Measurements from ENCODE around the gene MOK. TPM values are rescaled to one million over a fixed set of nuclear protein-coding genes. Genes with fewer than 3 reads are reported as not detected.
"Not testable (repeated sequence)": the region's sequence is repeated elsewhere in the genome, so short reads cannot be mapped to it uniquely, and the experiment has no call there.

MOK gene
- total RNA-seq, 2 experiments from 2014 or later = 6.5 to 7.4 TPM

DNA sequence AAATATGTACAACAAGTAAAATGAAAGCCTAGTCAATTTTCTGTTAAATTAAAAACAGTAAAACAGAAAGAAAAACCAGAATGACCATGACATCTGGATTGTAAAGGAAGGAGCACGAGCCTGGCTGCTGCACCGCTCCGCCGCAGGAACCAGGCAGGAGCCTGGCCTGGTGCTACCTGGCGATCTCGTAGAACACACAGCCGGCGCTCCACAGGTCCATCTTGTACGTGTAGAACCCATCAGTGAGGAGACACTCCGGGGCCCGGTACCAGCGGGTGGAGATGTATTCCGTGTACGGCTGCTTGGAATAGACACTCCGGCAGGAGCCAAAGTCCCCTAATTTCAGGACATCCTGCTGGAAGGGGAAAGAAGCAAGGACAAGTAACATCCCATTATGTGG is 54.3 kb downstream of the MOK start:
- Mint-ChIP-seq H3K36me3 (no peaks in the 10 kb centered on the region), H3K27ac (no peak overlapping the region), H3K9me3 (no peaks in the 10 kb centered on the region), H3K4me3 (no peak overlapping the region), H3K4me1 (no peaks in the 10 kb centered on the region), H3K27me3 (no peaks in the 10 kb centered on the region)
- DNase-seq = no peak

DNA sequence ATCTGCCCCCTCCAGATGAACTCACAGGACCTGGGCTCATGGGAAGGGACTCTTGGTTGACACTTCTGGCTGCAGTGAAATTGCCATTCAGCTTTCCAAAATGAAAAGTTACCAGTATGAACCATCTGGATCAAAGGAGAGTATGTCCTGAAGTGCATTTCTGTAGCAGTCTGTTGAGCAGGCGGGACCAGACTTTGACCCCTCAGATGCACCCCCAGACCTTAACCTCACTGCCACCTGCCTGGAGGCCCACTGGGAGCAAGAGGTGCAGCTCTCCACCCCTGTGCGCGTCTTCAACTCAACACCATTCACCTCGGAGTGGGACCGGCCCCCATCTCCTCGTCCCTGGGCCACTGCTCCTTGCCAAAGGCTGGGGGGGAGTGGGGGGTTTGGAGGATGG is 55.0 kb downstream of the MOK start:
- Mint-ChIP-seq H3K36me3 (no peaks in the 10 kb centered on the region), H3K27ac (no peak overlapping the region), H3K9me3 (no peaks in the 10 kb centered on the region), H3K27me3 (no peaks in the 10 kb centered on the region), H3K4me3 (no peak overlapping the region), H3K4me1 (no peaks in the 10 kb centered on the region)
- no peak for DNase-seq

DNA sequence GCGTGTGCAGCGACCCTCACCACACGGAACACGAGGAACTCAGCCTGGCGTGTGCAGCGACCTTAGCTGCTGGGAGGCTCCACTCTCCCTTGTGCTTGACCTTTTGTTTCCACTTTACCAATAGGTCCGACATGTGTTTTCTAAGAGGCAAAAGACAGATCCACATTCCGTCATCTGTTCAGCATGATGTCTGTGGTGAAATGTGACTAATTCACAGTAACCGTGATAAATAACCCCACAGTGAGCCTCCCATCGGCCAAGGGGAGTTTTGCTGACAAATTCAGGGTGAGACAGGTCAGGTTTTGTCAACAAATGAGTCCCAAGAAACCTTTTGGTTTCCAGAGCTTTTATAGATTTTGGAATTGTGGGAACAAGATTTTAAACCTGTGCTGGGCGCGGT is 55.9 kb downstream of the MOK start:
- Mint-ChIP-seq H3K9me3 (no peaks in the 10 kb centered on the region), H3K4me1 (no peaks in the 10 kb centered on the region), H3K4me3 (no peak overlapping the region), H3K36me3 (no peaks in the 10 kb centered on the region), H3K27me3 (no peaks in the 10 kb centered on the region), H3K27ac (no peak overlapping the region)
- DNase-seq = no peak

DNA sequence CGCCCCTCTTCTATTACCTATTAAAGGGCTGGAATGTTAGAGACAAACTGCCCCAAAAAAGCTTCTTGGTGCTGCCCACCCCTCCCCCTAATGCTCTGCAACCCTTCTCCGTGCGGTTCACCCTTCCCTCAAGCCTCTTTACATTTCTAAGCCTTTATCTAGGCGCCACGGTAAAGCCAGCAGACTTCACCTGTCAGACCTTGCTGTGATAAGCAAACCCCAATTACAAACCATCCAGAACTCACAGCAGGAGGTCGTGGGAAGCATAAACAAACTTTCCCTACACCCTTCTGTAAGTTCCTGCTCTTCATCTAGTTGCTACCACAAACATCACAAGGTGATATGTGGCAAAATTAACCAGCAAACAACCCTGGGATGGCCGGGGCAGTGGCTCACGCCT is 56.8 kb downstream of the MOK start:
- H3K4me3 Mint-ChIP-seq = no peak overlapping the region
- DNase-seq = no peak
- H3K36me3 Mint-ChIP-seq = no peaks in the 10 kb centered on the region
- no peaks in the 10 kb centered on the region for H3K9me3 Mint-ChIP-seq
- H3K27me3 Mint-ChIP-seq = no peaks in the 10 kb centered on the region
- H3K27ac Mint-ChIP-seq = no peak overlapping the region
- no peaks in the 10 kb centered on the region for H3K4me1 Mint-ChIP-seq

DNA sequence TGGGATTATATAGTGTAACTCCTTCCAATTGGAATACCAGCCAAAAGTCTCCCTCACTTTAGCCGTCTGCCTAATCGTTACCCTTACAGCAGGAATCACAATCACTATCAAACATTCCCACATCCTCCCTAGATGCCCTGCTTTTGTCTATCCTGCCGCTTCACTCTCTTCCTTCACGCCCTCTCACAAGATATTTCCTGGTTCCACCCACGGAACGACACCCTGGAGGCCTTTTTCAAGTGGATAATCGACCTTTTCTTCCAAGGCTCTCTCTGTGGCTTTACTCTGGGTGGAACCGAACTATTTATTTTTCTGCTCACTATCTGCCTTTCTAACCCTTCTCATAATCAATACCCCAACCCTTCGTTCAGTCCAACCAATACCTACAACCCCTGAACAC is 58.9 kb downstream of the MOK start:
- Mint-ChIP-seq H3K27ac (no peak overlapping the region), H3K4me1 (no peaks in the 10 kb centered on the region), H3K9me3 (no peaks in the 10 kb centered on the region), H3K4me3 (no peak overlapping the region), H3K27me3 (no peaks in the 10 kb centered on the region), H3K36me3 (no peaks in the 10 kb centered on the region)
- DNase-seq = no peak

DNA sequence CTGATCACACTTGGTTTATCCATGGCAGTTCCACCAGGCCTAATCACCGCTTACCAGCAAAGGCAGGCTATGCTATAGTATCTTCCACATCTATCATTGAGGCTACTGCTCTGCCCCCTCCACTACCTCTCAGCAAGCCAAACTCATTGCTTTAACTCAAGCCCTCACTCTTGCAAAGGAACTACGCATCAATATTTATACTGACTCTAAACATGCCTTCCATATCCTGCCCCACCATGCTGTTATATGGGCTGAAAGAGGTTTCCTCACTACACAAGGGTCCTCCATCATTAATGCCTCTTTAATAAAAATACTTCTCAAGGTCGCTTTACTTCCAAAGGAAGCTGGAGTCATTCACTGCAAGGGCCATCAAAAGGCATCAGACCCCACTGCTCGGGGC is 61.2 kb downstream of the MOK start:
- not testable (repeated sequence) for DNase-seq, H3K36me3 Mint-ChIP-seq, H3K4me3 Mint-ChIP-seq, H3K9me3 Mint-ChIP-seq, H3K27me3 Mint-ChIP-seq, H3K27ac Mint-ChIP-seq, H3K4me1 Mint-ChIP-seq

DNA sequence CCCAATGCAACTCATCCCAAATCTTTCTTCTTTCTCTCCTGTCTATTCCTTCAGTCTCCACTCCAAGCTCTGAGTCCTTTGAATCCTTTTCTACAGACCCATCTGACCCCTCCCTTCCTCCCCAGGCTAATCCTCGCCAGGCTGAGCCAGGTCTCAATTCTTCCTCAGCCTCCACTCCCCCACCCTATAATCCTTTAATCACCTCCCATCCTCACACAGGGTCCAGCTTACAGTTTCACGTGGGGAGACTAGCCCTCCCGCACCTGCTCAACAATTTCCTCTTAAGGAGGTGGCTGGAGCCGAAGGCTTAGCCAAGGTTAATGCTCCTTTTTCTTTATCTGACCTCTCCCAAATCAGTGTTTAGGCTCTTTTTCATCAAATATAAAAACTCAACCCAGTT is 63.8 kb downstream of the MOK start:
- H3K9me3 Mint-ChIP-seq = no peaks in the 10 kb centered on the region
- no peaks in the 10 kb centered on the region for H3K36me3 Mint-ChIP-seq
- no peak overlapping the region for H3K27ac Mint-ChIP-seq

DNA sequence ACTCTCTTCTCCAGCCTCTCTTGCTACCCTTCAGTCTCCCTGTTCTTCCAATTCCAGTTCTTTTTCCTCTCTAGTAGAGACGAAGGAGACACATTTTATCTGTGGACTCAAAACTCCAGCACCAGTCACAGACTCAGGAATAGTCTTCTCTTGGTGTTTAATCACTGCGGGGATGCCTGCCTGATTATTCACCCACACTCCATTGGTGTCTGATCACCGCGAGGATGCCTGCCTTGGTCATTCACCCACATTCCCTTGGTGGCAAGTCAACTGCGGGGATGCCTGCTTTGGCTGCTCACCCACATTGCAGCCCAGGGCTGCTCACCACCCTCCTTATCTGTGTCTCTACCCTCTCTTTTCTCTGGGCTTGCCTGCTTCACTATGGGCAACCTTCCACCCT is 64.5 kb downstream of the MOK start:
- H3K4me3 Mint-ChIP-seq, H3K27ac Mint-ChIP-seq, H3K36me3 Mint-ChIP-seq, H3K9me3 Mint-ChIP-seq, H3K4me1 Mint-ChIP-seq, H3K27me3 Mint-ChIP-seq, DNase-seq: not testable (repeated sequence)

More for the DNA sequence above, 63.8 kb downstream of the MOK start:
- H3K4me1 Mint-ChIP-seq = no peaks in the 10 kb centered on the region
- no peaks in the 10 kb centered on the region for H3K27me3 Mint-ChIP-seq
- DNase-seq = no peak
- H3K4me3 Mint-ChIP-seq = no peak overlapping the region

DNA sequence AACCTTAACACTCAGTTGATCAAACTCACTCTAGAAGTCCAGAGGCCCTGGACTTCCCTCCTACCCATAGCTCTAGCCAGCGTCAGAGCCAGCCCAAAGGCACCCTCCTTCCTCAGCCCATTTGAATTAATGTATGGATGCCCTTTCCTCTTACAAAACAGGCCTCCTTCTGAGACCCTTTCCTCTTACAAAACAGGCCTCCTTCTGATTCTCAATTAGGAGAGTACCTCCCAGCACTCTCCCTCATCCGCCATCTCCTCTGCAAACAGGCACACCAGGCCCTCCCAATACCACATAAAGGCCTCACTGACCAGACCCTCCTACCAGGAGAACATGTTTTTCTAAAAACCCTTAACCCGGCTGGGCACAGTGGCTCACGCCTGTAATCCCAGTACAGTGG is 65.7 kb downstream of the MOK start:
- no peaks in the 10 kb centered on the region for H3K9me3 Mint-ChIP-seq
- no peaks in the 10 kb centered on the region for H3K27me3 Mint-ChIP-seq
- DNase-seq = no peak
- H3K4me3 Mint-ChIP-seq = no peak overlapping the region
- no peaks in the 10 kb centered on the region for H3K4me1 Mint-ChIP-seq
- no peaks in the 10 kb centered on the region for H3K36me3 Mint-ChIP-seq
- no peak overlapping the region for H3K27ac Mint-ChIP-seq

DNA sequence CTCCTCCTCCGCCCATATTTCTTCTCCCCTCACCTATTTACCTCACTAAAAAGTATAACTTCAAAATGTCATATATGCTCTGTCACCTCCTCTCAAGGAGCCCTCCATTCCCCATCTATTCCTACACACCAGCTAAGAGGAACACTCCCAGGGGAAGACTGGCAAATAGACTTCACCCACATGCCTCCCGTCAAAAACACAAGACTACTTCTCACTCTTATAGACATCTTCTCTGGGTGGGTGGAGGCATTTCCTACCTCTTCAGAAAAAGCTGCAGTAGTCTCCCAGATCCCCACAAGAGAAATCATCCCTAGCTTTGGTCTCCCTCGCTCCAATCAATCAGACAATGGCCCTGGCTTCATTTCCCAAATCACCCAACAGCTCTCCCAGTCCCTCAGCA is 66.2 kb downstream of the MOK start:
- H3K4me1 Mint-ChIP-seq = no peaks in the 10 kb centered on the region
- H3K4me3 Mint-ChIP-seq = no peak overlapping the region
- DNase-seq = no peak
- no peak overlapping the region for H3K27ac Mint-ChIP-seq
- no peaks in the 10 kb centered on the region for H3K9me3 Mint-ChIP-seq
- no peaks in the 10 kb centered on the region for H3K27me3 Mint-ChIP-seq
- H3K36me3 Mint-ChIP-seq = no peaks in the 10 kb centered on the region

DNA sequence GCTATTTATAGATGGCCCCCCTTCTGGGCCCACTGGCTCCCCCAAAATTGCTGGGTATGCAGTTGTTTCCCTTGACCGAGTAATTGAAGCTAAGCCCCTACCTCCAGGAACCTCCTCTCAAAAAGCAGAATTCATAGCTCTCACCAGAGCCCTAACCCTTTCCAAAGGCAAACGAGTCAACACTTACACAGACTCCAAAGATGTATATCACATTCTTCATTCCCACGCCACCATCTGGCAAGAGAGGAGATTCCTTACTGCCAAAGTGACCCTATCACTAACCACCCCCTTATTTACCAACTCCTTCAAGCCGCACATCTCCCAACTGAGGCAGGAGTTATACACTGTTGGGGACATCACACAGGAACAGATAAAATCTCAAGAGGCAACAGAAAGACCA is 66.8 kb downstream of the MOK start:
- DNase-seq = no peak
- Mint-ChIP-seq H3K4me1 (no peaks in the 10 kb centered on the region), H3K27me3 (no peaks in the 10 kb centered on the region), H3K4me3 (no peak overlapping the region), H3K9me3 (no peaks in the 10 kb centered on the region), H3K36me3 (no peaks in the 10 kb centered on the region), H3K27ac (no peak overlapping the region)

DNA sequence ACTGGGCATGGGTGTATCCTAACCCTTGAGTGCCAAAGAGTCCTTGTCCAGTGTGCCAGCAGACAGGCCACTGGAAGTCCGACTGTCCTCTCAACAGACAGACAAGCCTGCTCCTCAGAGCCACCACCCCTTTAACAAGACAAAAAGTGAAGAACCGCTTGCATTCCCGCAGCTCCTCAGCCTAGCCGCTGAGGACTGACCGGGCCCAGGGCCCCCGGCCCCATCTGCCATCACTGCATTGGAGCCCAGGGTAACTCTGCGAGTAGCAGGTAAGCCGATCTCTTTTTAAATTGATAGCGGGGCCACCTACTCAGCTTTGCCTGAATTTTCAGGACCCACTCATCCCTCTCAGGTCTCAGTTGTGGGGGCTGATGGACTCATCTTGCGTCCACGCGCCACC is 68.9 kb downstream of the MOK start:
- Mint-ChIP-seq H3K27me3 (no peaks in the 10 kb centered on the region), H3K27ac (no peak overlapping the region), H3K4me3 (no peak overlapping the region), H3K36me3 (no peaks in the 10 kb centered on the region), H3K4me1 (no peaks in the 10 kb centered on the region), H3K9me3 (no peaks in the 10 kb centered on the region)
- no peak for DNase-seq

DNA sequence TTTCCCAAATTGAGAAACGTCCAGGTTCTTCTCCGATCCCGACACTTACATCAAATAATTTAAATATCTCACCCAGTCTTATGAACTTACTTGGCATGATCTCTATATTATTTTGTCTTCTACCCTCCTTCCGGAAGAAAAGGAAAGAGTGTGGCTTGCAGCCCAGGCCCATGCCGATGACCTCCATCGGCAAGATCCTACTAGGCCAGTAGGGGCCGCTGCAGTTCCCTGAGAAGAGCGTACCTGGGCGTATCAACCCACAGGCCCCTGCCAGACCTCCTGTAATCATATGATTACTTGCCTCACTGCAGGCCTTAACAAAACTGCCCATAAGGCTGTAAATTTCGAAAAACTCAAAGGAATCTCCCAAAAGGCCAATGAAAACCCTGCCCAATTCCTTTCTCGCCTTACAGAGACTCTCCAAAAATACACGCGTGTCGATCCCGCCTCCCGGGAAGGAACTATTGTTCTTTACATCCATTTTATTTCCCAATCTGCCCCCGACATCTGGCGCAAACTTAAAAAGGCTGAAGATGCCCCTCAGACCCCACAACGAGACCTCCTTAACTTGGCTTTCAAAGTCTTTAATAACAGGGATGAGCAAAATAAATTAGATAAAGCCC is 69.6 kb downstream of the MOK start:
- no peak overlapping the region for H3K4me3 Mint-ChIP-seq
- no peaks in the 10 kb centered on the region for H3K4me1 Mint-ChIP-seq
- no peaks in the 10 kb centered on the region for H3K36me3 Mint-ChIP-seq
- DNase-seq = peak; percentile 79
- no peaks in the 10 kb centered on the region for H3K9me3 Mint-ChIP-seq
- no peaks in the 10 kb centered on the region for H3K27me3 Mint-ChIP-seq
- no peak overlapping the region for H3K27ac Mint-ChIP-seq

DNA sequence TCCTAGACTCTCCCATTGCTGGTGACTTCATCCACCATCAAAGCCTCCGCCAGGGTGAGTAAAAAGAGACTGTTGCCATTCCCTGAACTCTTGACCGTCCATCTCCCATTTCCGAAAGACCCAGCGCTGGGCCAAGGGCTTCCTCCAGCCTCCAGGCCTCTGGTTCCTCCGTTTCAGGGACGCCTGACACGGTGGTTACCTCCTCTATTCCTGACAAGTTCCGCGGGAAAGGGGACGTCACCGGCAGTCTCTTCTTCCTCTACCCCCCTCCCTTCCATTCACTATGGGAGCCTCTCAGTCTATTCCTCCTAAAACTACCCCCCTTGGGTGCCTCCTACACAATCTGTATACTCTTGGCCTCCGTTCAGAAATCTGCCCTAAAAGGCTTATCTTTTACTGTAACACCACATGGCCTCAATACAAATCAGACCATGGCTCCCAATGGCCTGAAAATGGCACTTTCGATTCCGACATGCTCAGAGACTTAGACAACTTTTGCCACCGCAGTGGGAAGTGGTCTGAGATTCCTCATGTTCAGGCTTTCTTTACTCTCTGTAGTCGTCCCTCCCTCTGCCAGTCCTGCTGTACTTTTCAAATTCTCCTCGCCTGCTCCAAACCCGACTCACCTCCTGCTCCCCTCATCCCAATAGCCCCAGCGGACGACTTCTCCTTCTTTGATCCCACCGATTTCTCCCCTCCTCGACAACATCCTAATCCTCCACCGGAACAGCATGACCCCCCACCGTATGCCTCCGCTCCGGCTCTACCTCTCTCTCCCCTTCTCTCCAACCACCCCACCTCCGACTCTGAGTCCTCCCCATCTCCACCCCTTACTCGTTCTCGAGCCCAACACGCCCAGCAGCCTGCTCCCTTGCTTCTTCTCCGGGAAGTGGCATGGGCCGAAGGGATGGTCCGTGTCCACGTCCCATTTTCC is 70.4 kb downstream of the MOK start:
- Mint-ChIP-seq H3K9me3 (no peaks in the 10 kb centered on the region), H3K27ac (no peak overlapping the region), H3K27me3 (no peaks in the 10 kb centered on the region), H3K36me3 (no peaks in the 10 kb centered on the region), H3K4me1 (no peaks in the 10 kb centered on the region), H3K4me3 (no peak overlapping the region)
- DNase-seq = no peak

DNA sequence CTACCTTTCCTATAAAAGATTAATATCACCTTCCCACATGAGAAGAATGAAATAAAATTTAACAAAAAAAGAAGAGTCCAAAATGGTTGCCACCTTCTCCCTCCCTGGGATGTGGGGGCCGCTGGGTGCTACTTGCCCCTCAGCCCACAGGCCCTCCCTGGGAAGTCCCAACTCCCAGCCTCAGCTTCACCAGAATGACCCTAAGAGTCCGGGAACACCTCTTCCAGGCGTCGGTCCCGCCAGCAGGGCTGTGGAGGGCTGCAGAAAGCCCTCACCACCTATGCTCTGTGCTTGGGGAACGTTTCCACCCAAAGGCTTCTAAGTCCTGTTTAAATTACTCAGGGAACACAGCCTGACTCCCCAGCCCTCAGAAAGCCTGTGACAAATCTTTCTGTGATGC is 71.9 kb downstream of the MOK start:
- H3K27ac Mint-ChIP-seq = no peak overlapping the region
- no peaks in the 10 kb centered on the region for H3K9me3 Mint-ChIP-seq
- H3K4me3 Mint-ChIP-seq = no peak overlapping the region
- H3K4me1 Mint-ChIP-seq = no peaks in the 10 kb centered on the region
- H3K36me3 Mint-ChIP-seq = no peaks in the 10 kb centered on the region
- DNase-seq = no peak
- H3K27me3 Mint-ChIP-seq = no peaks in the 10 kb centered on the region

DNA sequence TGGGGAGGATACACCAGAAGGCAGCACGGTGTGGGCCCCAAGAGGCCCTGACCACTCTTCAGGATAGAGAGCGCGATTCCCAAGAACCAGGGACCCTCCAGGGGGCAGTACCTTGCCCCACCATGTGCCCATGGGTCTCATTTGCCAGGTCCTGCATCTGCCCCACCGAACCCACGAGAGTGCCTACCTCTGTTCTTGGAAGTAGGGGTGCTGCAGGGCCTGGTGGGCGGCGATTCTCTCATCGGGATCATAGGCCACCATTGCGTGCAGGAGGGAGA is 72.7 kb downstream of the MOK start:
- DNase-seq = no peak
- Mint-ChIP-seq H3K27ac (no peak overlapping the region), H3K4me3 (no peak overlapping the region), H3K27me3 (no peaks in the 10 kb centered on the region), H3K9me3 (no peaks in the 10 kb centered on the region), H3K36me3 (no peaks in the 10 kb centered on the region), H3K4me1 (no peaks in the 10 kb centered on the region)

Data from activated naive CD8-positive, alpha-beta T cell treated with anti-CD3 and anti-CD28 coated beads for 36 hours (primary cell).